ENCODE measurements around the gene ADGRG3. TPM values are rescaled to one million over a fixed set of nuclear protein-coding genes. Genes with fewer than 3 reads are reported as not detected.

Gene ADGRG3
- total and polyA plus RNA-seq, 2 of the 13 experiments (the other 11 are each of a cell fraction or from before 2014, with no cell fraction given) = 2.7 to 11.8 TPM

DNA sequence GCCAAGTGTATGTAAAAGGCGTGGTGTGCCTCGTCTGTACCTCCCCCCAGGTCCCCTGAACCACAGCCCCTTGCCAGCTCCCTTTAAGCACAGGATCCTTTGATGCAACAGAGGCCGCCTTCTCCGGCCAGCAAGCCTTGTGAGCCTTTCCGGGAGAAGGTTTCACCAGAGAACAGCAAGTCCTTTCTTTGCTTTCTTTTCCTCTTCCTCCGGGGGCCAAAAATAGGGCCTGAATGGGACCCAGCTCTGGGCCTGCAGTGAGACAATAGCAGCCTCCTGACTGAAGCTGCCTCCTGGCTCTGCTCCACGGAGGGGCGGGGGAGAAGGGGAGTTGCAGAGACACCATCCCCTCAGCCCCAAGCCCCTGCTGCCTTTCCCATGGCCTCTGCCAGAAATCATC lies 30.7 kb upstream of the ADGRG3 start:
- TF ChIP-seq, protein P1, sequence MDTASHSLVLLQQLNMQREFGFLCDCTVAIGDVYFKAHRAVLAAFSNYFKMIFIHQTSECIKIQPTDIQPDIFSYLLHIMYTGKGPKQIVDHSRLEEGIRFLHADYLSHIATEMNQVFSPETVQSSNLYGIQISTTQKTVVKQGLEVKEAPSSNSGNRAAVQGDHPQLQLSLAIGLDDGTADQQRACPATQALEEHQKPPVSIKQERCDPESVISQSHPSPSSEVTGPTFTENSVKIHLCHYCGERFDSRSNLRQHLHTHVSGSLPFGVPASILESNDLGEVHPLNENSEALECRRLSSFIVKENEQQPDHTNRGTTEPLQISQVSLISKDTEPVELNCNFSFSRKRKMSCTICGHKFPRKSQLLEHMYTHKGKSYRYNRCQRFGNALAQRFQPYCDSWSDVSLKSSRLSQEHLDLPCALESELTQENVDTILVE (CRISPR knock-in tag; IDR thresholded peaks at IDR 0.05) = no peak
- TF ChIP-seq ZNF747 (CRISPR knock-in tag; IDR thresholded peaks at IDR 0.05; ENCODE audit: borderline replicate concordance) = no peak
- TF ChIP-seq, protein P2, sequence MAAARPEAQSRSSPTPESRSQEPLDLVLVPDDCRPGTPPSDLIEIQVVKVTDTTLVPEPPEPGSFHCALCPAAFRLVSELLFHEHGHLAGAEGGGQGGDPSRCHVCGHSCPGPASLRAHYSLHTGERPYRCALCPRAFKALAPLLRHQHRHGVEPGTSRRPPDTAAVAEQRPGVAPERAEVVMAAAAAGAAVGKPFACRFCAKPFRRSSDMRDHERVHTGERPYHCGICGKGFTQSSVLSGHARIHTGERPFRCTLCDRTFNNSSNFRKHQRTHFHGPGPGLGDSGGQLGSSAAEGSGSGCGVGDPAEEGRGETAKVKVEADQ (CRISPR knock-in tag; IDR thresholded peaks at IDR 0.05; ENCODE audit: borderline replicate concordance) = no peak
- TF ChIP-seq, protein P3, sequence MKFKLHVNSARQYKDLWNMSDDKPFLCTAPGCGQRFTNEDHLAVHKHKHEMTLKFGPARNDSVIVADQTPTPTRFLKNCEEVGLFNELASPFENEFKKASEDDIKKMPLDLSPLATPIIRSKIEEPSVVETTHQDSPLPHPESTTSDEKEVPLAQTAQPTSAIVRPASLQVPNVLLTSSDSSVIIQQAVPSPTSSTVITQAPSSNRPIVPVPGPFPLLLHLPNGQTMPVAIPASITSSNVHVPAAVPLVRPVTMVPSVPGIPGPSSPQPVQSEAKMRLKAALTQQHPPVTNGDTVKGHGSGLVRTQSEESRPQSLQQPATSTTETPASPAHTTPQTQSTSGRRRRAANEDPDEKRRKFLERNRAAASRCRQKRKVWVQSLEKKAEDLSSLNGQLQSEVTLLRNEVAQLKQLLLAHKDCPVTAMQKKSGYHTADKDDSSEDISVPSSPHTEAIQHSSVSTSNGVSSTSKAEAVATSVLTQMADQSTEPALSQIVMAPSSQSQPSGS (CRISPR knock-in tag; IDR thresholded peaks at IDR 0.05) = no peak
- TF ChIP-seq, protein P4, sequence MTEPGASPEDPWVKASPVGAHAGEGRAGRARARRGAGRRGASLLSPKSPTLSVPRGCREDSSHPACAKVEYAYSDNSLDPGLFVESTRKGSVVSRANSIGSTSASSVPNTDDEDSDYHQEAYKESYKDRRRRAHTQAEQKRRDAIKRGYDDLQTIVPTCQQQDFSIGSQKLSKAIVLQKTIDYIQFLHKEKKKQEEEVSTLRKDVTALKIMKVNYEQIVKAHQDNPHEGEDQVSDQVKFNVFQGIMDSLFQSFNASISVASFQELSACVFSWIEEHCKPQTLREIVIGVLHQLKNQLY (CRISPR knock-in tag; IDR thresholded peaks at IDR 0.05) = no peak
- TF ChIP-seq ZNF557 (CRISPR knock-in tag; IDR thresholded peaks at IDR 0.05) = no peak
- TF ChIP-seq, protein P5, sequence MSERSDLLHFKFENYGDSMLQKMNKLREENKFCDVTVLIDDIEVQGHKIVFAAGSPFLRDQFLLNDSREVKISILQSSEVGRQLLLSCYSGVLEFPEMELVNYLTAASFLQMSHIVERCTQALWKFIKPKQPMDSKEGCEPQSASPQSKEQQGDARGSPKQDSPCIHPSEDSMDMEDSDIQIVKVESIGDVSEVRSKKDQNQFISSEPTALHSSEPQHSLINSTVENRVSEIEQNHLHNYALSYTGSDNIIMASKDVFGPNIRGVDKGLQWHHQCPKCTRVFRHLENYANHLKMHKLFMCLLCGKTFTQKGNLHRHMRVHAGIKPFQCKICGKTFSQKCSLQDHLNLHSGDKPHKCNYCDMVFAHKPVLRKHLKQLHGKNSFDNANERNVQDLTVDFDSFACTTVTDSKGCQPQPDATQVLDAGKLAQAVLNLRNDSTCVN (CRISPR knock-in tag; IDR thresholded peaks at IDR 0.05; ENCODE audit: borderline replicate concordance) = no peak
- no peak for TF ChIP-seq RAD21 (CRISPR knock-in tag; IDR thresholded peaks at IDR 0.05)
- no peak for TF ChIP-seq NR2F1 (CRISPR knock-in tag; IDR thresholded peaks at IDR 0.05)
- TF ChIP-seq, protein P6, sequence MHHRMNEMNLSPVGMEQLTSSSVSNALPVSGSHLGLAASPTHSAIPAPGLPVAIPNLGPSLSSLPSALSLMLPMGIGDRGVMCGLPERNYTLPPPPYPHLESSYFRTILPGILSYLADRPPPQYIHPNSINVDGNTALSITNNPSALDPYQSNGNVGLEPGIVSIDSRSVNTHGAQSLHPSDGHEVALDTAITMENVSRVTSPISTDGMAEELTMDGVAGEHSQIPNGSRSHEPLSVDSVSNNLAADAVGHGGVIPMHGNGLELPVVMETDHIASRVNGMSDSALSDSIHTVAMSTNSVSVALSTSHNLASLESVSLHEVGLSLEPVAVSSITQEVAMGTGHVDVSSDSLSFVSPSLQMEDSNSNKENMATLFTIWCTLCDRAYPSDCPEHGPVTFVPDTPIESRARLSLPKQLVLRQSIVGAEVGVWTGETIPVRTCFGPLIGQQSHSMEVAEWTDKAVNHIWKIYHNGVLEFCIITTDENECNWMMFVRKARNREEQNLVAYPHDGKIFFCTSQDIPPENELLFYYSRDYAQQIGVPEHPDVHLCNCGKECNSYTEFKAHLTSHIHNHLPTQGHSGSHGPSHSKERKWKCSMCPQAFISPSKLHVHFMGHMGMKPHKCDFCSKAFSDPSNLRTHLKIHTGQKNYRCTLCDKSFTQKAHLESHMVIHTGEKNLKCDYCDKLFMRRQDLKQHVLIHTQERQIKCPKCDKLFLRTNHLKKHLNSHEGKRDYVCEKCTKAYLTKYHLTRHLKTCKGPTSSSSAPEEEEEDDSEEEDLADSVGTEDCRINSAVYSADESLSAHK (CRISPR knock-in tag; IDR thresholded peaks at IDR 0.05; ENCODE audit: borderline replicate concordance) = no peak
- no TSS peak for BruUV-seq (replicated peaks)
- Histone ChIP-seq H3K27ac (ENCODE audit: extremely low read length, insufficient read depth, low read length) (no peak overlapping the region), H3K4me3 (replicated peaks in 1 of 3; ENCODE audit: insufficient read depth in 1 of 3, low read depth in 2 of 3, low read length in 3 of 3) (no peak overlapping the region), H3K36me3 (replicated peaks in 1 of 2; ENCODE audit: control insufficient read depth in 1 of 2, insufficient read depth in 2 of 2, low read length in 2 of 2) (no peaks in the 10 kb centered on the region), H3K4me1 (ENCODE audit: insufficient read depth, low read length) (peaks cover 81% of the 10 kb centered on the region), H3K9me3 (ENCODE audit: low read length) (no peaks in the 10 kb centered on the region), H3K4me2 (ENCODE audit: low read depth, low read length) (no peak overlapping the region), H3K79me2 (ENCODE audit: insufficient read depth, low read length) (no peaks in the 10 kb centered on the region), H3K27me3 (ENCODE audit: control insufficient read depth in 1 of 2, insufficient read depth in 2 of 2, low read length in 2 of 2) (no peaks in the 10 kb centered on the region), H3K9ac (ENCODE audit: insufficient read depth, low read depth, low read length) (no peak overlapping the region), H2AFZ (ENCODE audit: low read length) (no peak overlapping the region), H4K20me1 (ENCODE audit: insufficient read depth, low read length) (no peaks in the 10 kb centered on the region)
- DNase-seq (ENCODE audit: low spot score) (no peak), FAIRE-seq (no peak), ATAC-seq (no peak)
- intact Hi-C loops (cut with micrococcal nuclease; ENCODE audit: unreplicated experiment) (no loop called here), in situ Hi-C loops (cut with HindIII; ENCODE audit: extremely low pct_ligation_motif_present, low pct_unique_long_range_greater_than_20kb) (no loop called here)
- ChIA-PET CTCF (ENCODE audit: low intra/inter-chr PET ratio, low total read pairs) (no interaction called here), POLR2A (interaction anchor here (0.8 to 6.9 kb wide), 6 partner anchors 9 to 98 kb away, joined by 3 to 127 read pairs (median 6); partner anchors contain the start of genes ADGRG1 and KATNB1)
- 61% methylated on average over 8 of the region's 8 CpGs for WGBS (ENCODE audit: low lambda C conversion rate)

Data from HepG2 (cell line).